Measurements from ENCODE around the gene LRIG1.

DNA sequence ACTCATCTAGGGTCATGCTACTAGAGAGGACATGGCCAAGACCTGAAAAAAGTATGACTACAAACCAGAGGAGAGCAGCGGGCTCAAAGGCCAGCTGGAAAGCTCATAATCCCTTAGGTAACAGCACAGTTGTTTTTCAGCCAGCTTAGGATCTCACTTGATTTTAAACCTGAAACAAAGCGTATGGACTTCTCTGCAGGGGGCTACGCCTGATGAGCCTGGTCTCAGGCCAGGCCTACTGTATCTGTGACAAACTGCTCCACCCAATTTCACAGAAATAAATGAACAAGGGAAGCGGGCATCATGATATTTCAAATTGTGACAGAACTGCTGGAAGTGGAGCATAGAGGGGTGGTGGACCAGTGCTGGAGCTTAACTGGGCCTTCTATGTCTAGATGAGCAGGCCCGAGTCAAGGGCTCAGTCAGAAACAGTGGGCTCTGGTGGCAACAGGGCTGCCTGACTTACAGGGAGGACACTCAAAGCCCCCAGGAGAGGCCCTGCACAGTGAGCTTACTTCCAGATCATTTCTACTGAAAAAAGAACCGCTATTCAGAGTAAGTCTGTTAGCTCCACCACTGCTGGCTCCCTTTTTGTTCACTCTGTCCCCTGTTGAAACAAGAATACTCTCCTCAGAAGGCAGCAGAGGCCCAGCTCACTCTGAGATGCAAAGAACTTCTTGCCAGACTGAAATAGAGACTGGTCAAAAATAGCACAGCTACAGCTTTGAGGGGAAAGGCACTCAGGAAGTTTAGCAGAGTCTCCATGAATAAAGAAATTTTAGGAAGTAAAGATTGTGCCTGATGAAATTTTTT, 47.0 kb downstream of the LRIG1 start:
- TF ChIP-seq, protein P1, sequence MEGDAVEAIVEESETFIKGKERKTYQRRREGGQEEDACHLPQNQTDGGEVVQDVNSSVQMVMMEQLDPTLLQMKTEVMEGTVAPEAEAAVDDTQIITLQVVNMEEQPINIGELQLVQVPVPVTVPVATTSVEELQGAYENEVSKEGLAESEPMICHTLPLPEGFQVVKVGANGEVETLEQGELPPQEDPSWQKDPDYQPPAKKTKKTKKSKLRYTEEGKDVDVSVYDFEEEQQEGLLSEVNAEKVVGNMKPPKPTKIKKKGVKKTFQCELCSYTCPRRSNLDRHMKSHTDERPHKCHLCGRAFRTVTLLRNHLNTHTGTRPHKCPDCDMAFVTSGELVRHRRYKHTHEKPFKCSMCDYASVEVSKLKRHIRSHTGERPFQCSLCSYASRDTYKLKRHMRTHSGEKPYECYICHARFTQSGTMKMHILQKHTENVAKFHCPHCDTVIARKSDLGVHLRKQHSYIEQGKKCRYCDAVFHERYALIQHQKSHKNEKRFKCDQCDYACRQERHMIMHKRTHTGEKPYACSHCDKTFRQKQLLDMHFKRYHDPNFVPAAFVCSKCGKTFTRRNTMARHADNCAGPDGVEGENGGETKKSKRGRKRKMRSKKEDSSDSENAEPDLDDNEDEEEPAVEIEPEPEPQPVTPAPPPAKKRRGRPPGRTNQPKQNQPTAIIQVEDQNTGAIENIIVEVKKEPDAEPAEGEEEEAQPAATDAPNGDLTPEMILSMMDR (conservative IDR thresholded peaks at IDR 0.05; ENCODE audit: low read depth, low read length): no peak
- TF ChIP-seq EZH2 (IDR thresholded peaks at IDR 0.05; ENCODE audit: borderline replicate concordance, low read depth, low read length, poor library complexity, severe bottlenecking): no peak

All from A673 (cell line).